ENCODE data around the gene UCKL1.

GRCh38 chr20:63943808-63944077 lies 12.5 kb downstream of the UCKL1 start:
- TF ChIP-seq CTCF (IDR thresholded peaks at IDR 0.05; ENCODE audit: low read length) = no peak
- TF ChIP-seq EZH2 (optimal IDR thresholded peaks at IDR 0.05; ENCODE audit: low read depth, low read length) = no peak
